ENCODE data around the gene USE1. TPM values are rescaled to one million over a fixed set of nuclear protein-coding genes. Genes with fewer than 3 reads are reported as not detected.

USE1 gene
- total and polyA plus RNA-seq, 2 experiments from 2014 or later: 15.5 to 19.4 TPM

GRCh38 chr19:17171874-17172273 lies 43.3 kb upstream of the USE1 start:
- Histone ChIP-seq H3K36me3 (ENCODE audit: insufficient read depth) (peaks cover 42% of the 10 kb centered on the region), H3K9me2 (ENCODE audit: insufficient read depth) (0 out of 2 replicates have a peak, but pooled peaks cover 2% of the 10 kb centered on the region), H3K4me1 (ENCODE audit: insufficient read depth) (no peaks in the 10 kb centered on the region), H4K20me1 (replicated peaks; ENCODE audit: insufficient read depth) (peaks cover under 1% of the 10 kb centered on the region; the same call in 1 of the 2 replicates), H2AFZ (no peak overlapping the region), H3K27me3 (ENCODE audit: insufficient read depth) (no peaks in the 10 kb centered on the region), H3K4me3 (no peak overlapping the region), H3F3A (replicated peaks; ENCODE audit: low read depth) (no peaks in the 10 kb centered on the region), H3K79me2 (replicated peaks; ENCODE audit: insufficient read depth) (no peaks in the 10 kb centered on the region), H3K27ac (ENCODE audit: low read depth) (no peak overlapping the region), H3K4me2 (no peak overlapping the region)
- Mint-ChIP-seq H3K27me3 (ENCODE audit: insufficient read depth, low read depth, poor library complexity) (peaks cover 2% of the 10 kb centered on the region), H3K9me3 (no peaks in the 10 kb centered on the region), H3K27ac (no peak overlapping the region), H3K4me3 (no peak overlapping the region), H3K4me1 (no peaks in the 10 kb centered on the region), H3K36me3 (ENCODE audit: low read depth) (peaks cover 62% of the 10 kb centered on the region)
- ATAC-seq (no peak), DNase-seq (ENCODE audit: low spot score) (no peak)
- no peak for TF ChIP-seq ETS1 (IDR thresholded peaks at IDR 0.05)
- TF ChIP-seq CREB1 (CRISPR knock-in tag; IDR thresholded peaks at IDR 0.05; ENCODE audit: low read depth): no peak
- TF ChIP-seq EZH2phosphoT487 (IDR thresholded peaks at IDR 0.05; ENCODE audit: unreplicated experiment): no peak

- ATAC-seq: no peak
- peaks cover 63% of the 10 kb centered on the region for H3K36me3 Mint-ChIP-seq (ENCODE audit: low read depth)
Observed at GRCh38 chr19:17172624-17173345, 42.4 kb upstream of the USE1 start.

GRCh38 chr19:17178291-17178690 lies 36.9 kb upstream of the USE1 start:
- Mint-ChIP-seq H3K4me3 (no peak overlapping the region), H3K36me3 (ENCODE audit: low read depth) (peaks cover 23% of the 10 kb centered on the region), H3K27ac (no peak overlapping the region), H3K4me1 (peaks cover 13% of the 10 kb centered on the region), H3K9me3 (no peaks in the 10 kb centered on the region), H3K27me3 (ENCODE audit: insufficient read depth, low read depth, poor library complexity) (peaks cover 5% of the 10 kb centered on the region)
- H3K9me2 ChIP-seq (ENCODE audit: insufficient read depth): no peaks in the 10 kb centered on the region
- H3K4me3 ChIP-seq: no peak overlapping the region
- H3K4me1 ChIP-seq (ENCODE audit: insufficient read depth): no peaks in the 10 kb centered on the region
- H4K20me1 ChIP-seq (replicated peaks; ENCODE audit: insufficient read depth): no peaks in the 10 kb centered on the region; the same call in 1 of the 2 replicates
- H3K36me3 ChIP-seq (ENCODE audit: insufficient read depth): peaks cover 18% of the 10 kb centered on the region
- no peak overlapping the region for H2AFZ ChIP-seq
- no peak for ATAC-seq
- no peak for DNase-seq (ENCODE audit: low spot score)
- no peak overlapping the region for H3K4me2 ChIP-seq
- H3K79me2 ChIP-seq (replicated peaks; ENCODE audit: insufficient read depth): no peaks in the 10 kb centered on the region
- H3F3A ChIP-seq (replicated peaks; ENCODE audit: low read depth): peaks cover 6% of the 10 kb centered on the region
- no peaks in the 10 kb centered on the region for H3K27me3 ChIP-seq (ENCODE audit: insufficient read depth)
- H3K27ac ChIP-seq (ENCODE audit: low read depth): no peak overlapping the region
- TF ChIP-seq ETS1 (IDR thresholded peaks at IDR 0.05) (no peak), ZNF331 (CRISPR knock-in tag; IDR thresholded peaks at IDR 0.05; ENCODE audit: low read depth) (no peak), NANOG (IDR thresholded peaks at IDR 0.05; ENCODE audit: borderline replicate concordance) (no peak), STAT1 (IDR thresholded peaks at IDR 0.05; ENCODE audit: unreplicated experiment) (no peak), ZNF462 (CRISPR knock-in tag; IDR thresholded peaks at IDR 0.05) (no peak)

More at GRCh38 chr19:17172624-17173345, 42.4 kb upstream of the USE1 start:
- Histone ChIP-seq H3F3A (replicated peaks; ENCODE audit: low read depth) (no peaks in the 10 kb centered on the region), H3K4me3 (no peak overlapping the region), H3K36me3 (ENCODE audit: insufficient read depth) (peaks cover 33% of the 10 kb centered on the region), H2AFZ (no peak overlapping the region), H3K79me2 (replicated peaks; ENCODE audit: insufficient read depth) (no peaks in the 10 kb centered on the region), H4K20me1 (replicated peaks; ENCODE audit: insufficient read depth) (no peaks in the 10 kb centered on the region; the same call in 1 of the 2 replicates), H3K4me2 (no peak overlapping the region), H3K27me3 (ENCODE audit: insufficient read depth) (no peaks in the 10 kb centered on the region), H3K27ac (ENCODE audit: low read depth) (no peak overlapping the region), H3K4me1 (ENCODE audit: insufficient read depth) (no peaks in the 10 kb centered on the region), H3K9me2 (ENCODE audit: insufficient read depth) (no peaks in the 10 kb centered on the region)
- DNase-seq (ENCODE audit: low spot score): no peak
- peaks cover 2% of the 10 kb centered on the region for H3K27me3 Mint-ChIP-seq (ENCODE audit: insufficient read depth, low read depth, poor library complexity)
- no peaks in the 10 kb centered on the region for H3K9me3 Mint-ChIP-seq
- H3K27ac Mint-ChIP-seq: no peak overlapping the region
- TF ChIP-seq NANOG (IDR thresholded peaks at IDR 0.05; ENCODE audit: borderline replicate concordance): no peak
- TF ChIP-seq ZNF114 (CRISPR knock-in tag; IDR thresholded peaks at IDR 0.05): no peak
- H3K4me3 Mint-ChIP-seq: no peak overlapping the region
- no peaks in the 10 kb centered on the region for H3K4me1 Mint-ChIP-seq

All from GM23338 (cell line).